ENCODE results near the gene FUCA2.
A peak's percentile ranks its signal among the peaks of the same experiment; 100 is the strongest.

Gene FUCA2, protein sequence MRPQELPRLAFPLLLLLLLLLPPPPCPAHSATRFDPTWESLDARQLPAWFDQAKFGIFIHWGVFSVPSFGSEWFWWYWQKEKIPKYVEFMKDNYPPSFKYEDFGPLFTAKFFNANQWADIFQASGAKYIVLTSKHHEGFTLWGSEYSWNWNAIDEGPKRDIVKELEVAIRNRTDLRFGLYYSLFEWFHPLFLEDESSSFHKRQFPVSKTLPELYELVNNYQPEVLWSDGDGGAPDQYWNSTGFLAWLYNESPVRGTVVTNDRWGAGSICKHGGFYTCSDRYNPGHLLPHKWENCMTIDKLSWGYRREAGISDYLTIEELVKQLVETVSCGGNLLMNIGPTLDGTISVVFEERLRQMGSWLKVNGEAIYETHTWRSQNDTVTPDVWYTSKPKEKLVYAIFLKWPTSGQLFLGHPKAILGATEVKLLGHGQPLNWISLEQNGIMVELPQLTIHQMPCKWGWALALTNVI

DNA sequence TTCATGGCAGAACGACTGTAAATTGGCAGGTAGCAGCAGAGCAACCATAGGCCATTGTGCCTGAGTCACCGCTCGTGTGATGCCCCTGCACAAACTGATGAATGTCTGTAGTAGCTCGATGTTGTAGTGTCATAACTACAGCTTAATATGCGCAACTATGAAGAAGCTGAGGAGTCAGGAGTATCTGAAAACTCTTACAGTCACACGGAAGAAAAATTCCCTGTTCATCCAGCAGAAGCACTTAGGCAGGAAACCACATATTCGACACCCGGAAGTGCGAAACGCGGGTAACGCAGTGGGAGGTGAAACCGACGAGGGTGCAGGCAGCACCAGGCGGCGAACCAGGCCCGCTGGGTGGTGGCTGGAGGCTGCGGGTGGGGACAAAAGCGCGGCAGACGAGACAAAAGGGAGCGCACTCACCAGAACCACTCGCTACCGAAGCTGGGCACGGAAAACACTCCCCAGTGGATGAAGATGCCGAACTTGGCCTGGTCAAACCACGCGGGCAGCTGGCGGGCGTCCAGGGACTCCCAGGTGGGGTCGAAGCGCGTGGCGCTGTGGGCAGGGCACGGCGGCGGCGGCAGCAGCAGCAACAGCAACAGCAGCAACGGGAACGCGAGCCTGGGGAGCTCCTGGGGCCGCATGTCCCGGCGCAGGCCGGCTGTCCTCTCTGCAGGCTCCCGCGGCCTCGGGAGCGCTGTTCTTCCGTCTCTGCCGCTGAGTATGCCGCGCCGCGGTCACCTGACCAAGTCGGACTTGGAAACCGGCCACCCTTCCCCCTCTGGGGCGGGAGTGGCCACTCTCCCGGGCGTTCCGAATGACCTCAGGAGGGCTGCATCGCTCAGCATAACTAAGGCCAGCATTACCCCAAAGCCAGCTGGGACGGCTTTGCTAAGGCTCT is at the start of gene FUCA2:
Gene FUCA2, minus strand, starts transcription at position 730 of the 901 bp plus-strand sequence. Its CDS starts 86 bp downstream, at position 644.
- Mint-ChIP-seq H3K4me3 (peak within 1 kb of the TSS; percentile 94 to 95 (median 94)), H3K27ac (peak within 1 kb of the TSS; percentile 96 to 97 (median 97)), H3K27me3 (ENCODE audit: low read depth) (peaks cover 12% of the 10 kb centered on the region), H3K4me1 (peaks cover 36% of the 10 kb centered on the region), H3K9me3 (no peaks in the 10 kb centered on the region), H3K36me3 (ENCODE audit: low read depth) (peaks cover 28% of the 10 kb centered on the region)
- TF ChIP-seq CTCF (IDR thresholded peaks at IDR 0.05; ENCODE audit: unreplicated experiment in 3 of 3), result no peak

DNA sequence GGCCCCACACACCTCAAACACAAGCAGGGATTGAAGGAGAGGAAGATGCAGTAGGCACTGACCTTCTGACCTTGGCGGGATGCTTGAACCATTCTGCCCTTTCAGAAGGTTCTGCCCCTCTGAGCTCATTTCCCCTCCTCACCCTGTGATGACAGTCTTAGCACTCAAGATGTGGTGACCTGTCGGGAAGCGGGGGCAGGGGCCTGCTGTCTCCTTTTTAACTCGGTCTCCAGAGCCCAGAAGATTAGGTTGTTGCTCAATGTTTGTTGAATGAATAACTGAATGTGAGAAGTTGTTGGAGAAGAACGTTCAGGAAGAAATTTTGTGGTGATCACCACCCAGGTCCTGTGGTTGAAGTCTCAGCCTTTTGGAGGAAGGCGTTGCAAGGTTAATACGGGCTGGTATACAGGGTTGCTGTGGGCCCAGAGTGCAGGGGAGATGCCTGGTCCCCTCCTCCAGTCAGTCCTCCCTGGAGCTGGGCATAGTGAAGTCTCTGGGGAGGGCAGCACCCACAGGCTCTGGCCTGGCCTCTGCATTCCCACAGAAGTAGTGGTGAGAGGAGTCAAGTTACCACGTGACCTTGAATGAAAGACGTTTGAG is 49.7 kb upstream of the FUCA2 start:
- Mint-ChIP-seq H3K27ac (no peak overlapping the region), H3K4me1 (peaks cover 7% of the 10 kb centered on the region), H3K9me3 (no peaks in the 10 kb centered on the region), H3K4me3 (no peak overlapping the region), H3K27me3 (ENCODE audit: low read depth) (peaks cover 8% of the 10 kb centered on the region), H3K36me3 (ENCODE audit: low read depth) (no peaks in the 10 kb centered on the region)
- no peak for TF ChIP-seq CTCF (IDR thresholded peaks at IDR 0.05; ENCODE audit: unreplicated experiment in 3 of 3)

- Mint-ChIP-seq H3K4me1 (peaks cover 20% of the 10 kb centered on the region), H3K27ac (peak overlapping the region in 1 of 3 experiments; percentile 10), H3K9me3 (no peaks in the 10 kb centered on the region)
These were observed 47.6 kb upstream of the FUCA2 start for GRCh38 chr6:143559051-143559660.

GRCh38 chr6:143556529-143556928 is 45.0 kb upstream of the FUCA2 start:
- no peak overlapping the region for H3K27ac Mint-ChIP-seq
- H3K4me1 Mint-ChIP-seq, result peaks cover 22% of the 10 kb centered on the region
- no peaks in the 10 kb centered on the region for H3K9me3 Mint-ChIP-seq
- H3K36me3 Mint-ChIP-seq (ENCODE audit: low read depth), result no peaks in the 10 kb centered on the region
- no peak for TF ChIP-seq CTCF (IDR thresholded peaks at IDR 0.05; ENCODE audit: unreplicated experiment in 3 of 3)
- peaks cover 8% of the 10 kb centered on the region for H3K27me3 Mint-ChIP-seq (ENCODE audit: low read depth)
- no peak overlapping the region for H3K4me3 Mint-ChIP-seq

More at GRCh38 chr6:143559051-143559660, 47.6 kb upstream of the FUCA2 start:
- H3K36me3 Mint-ChIP-seq (ENCODE audit: low read depth), result no peaks in the 10 kb centered on the region
- peaks cover 8% of the 10 kb centered on the region for H3K27me3 Mint-ChIP-seq (ENCODE audit: low read depth)
- TF ChIP-seq CTCF (IDR thresholded peaks at IDR 0.05; ENCODE audit: unreplicated experiment in 3 of 3), result no peak
- H3K4me3 Mint-ChIP-seq, result no peak overlapping the region

GRCh38 chr6:143555582-143555981 is 44.1 kb upstream of the FUCA2 start:
- no peaks in the 10 kb centered on the region for H3K9me3 Mint-ChIP-seq
- no peaks in the 10 kb centered on the region for H3K36me3 Mint-ChIP-seq (ENCODE audit: low read depth)
- peak overlapping the region; percentile 23 to 72 (median 45) for H3K27ac Mint-ChIP-seq
- TF ChIP-seq CTCF (IDR thresholded peaks at IDR 0.05; ENCODE audit: unreplicated experiment in 3 of 3), result no peak
- H3K4me3 Mint-ChIP-seq, result no peak overlapping the region
- peaks cover 22% of the 10 kb centered on the region for H3K4me1 Mint-ChIP-seq
- peaks cover 6% of the 10 kb centered on the region for H3K27me3 Mint-ChIP-seq (ENCODE audit: low read depth)

All from nephron (organoid).